ENCODE measurements around the gene FUT7.

The FUT7 gene

DNA sequence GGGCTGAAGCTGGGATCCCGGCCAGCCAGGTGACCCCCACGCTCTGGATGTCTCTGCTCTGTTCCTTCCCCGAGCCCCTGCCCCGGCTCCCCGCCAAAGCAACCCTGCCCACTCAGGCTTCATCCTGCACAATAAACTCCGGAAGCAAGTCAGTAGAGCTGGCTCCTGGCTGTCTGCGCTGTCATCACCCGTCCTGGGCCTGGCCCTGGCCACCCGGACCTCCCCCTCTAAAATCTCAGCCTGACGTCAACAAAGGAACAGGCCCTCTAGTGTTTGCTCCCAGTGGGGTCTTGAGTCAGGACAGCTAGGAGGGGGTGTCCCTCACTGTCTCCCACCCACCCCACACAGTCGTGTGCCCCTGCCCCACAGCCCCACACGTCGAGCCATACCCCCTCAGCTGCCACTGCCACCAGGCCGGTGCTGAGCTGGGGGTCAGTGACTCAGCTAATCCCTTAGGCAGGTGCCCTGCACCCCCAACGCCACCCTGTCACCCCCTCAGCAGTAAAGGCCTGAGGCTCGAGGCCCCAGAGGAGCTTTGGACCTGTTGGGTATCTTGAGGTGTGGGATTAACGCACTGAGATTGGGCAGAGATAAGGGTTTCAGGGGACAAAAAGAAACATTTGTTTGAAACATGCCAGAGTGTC lies 50.2 kb downstream of the FUT7 start:
- no peak for DNase-seq

DNA sequence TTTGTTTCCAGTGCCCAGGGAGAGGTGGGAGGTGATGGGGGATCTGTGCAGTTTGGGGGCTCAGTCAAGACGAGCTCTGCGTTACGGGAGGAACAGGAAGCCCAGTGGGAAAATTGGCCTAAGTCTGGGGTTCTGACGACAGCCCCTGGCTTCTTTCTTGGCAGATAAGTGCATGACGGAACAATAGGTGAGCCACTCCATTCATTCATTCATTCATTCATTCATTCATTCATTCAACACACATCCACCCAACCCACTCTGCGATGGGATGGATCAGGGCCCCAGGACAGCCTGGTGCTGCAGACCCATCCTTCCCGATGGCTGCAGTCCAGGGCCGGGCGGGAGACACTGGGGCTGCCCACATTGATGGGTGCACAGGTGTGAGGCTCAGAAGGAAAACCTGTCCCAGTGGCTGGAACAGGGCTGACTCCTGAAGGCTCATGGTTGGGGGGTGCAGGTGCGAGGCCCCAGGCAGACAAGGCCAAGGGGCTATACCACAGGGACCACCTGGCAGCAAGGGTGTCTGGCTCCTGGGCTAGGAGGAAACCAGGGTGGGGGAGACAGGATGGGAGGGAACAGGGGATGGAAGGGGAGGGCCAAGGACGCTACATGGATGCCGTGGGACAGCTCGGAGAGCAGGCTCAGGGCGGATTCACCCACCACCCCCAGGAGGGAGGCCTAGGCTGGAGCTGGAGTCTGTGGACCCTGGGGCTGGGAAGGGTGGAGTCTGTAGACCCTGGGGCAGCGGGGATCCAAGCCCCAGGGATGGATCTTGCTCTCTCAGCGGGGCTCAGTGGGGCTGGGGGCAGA lies 51.0 kb downstream of the FUT7 start:
- DNase-seq = no peak

Measured in stimulated activated CD4-positive, alpha-beta T cell treated with anti-CD3 and anti-CD28 coated beads, Interleukin-4, amount 100 ng/mL, for 4 hours (primary cell).